ENCODE results near the gene JADE1. TPM values are rescaled to one million over a fixed set of nuclear protein-coding genes. Genes with fewer than 3 reads are reported as not detected.

Gene JADE1
- total and polyA plus RNA-seq, 2 experiments from 2014 or later: 84.2 to 158 TPM

DNA sequence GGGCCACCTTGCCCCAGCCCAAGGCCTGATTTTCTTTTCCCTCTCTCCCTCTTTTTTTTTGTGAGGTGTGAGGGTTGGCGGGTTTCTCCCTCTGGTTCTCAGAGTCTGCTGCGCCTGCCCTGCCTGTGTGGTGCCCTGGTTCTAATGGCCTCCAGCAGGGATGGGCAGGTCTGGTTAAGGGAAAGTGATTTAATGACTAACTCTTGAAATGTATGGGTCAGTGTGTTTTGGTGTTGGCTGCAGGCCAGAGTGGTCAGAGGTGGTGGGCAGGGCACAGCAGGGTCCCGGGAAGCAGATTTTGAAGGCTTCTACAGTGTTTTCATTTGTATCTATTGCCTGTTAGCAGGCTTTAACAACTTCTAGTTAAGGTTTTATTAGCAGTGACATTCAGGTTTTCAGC lies 39.0 kb downstream of the JADE1 start:
- peak overlapping the region; percentile 62 for H3K27ac Mint-ChIP-seq
- Histone ChIP-seq H3K4me2 (no peak overlapping the region), H4K20me1 (replicated peaks; ENCODE audit: insufficient read depth) (peaks cover 91% of the 10 kb centered on the region), H3K36me3 (ENCODE audit: insufficient read depth) (peaks cover 98% of the 10 kb centered on the region), H3K4me3 (no peak overlapping the region), H3F3A (replicated peaks; ENCODE audit: low read depth) (peaks cover 91% of the 10 kb centered on the region), H3K4me1 (ENCODE audit: insufficient read depth) (peaks cover 8% of the 10 kb centered on the region), H2AFZ (no peak overlapping the region), H3K9me2 (ENCODE audit: insufficient read depth) (no peaks in the 10 kb centered on the region), H3K27ac (ENCODE audit: low read depth) (peak overlapping the region; percentile 87), H3K79me2 (replicated peaks; ENCODE audit: insufficient read depth) (peaks cover 100% of the 10 kb centered on the region), H3K27me3 (ENCODE audit: insufficient read depth) (no peaks in the 10 kb centered on the region)
- H3K27me3 Mint-ChIP-seq (ENCODE audit: insufficient read depth, low read depth, poor library complexity): peaks cover 18% of the 10 kb centered on the region
- TF ChIP-seq STAT1 (IDR thresholded peaks at IDR 0.05; ENCODE audit: unreplicated experiment) (no peak), POLR2AphosphoS5 (IDR thresholded peaks at IDR 0.05; ENCODE audit: low read depth) (0 out of 2 replicates have a peak, but pooled peaks have one; percentile 14)
- H3K4me1 Mint-ChIP-seq: peaks cover 21% of the 10 kb centered on the region
- H3K9me3 Mint-ChIP-seq: no peaks in the 10 kb centered on the region
- no peak for ATAC-seq
- no peak overlapping the region for H3K4me3 Mint-ChIP-seq
- H3K36me3 Mint-ChIP-seq (ENCODE audit: low read depth): peaks cover 100% of the 10 kb centered on the region
- DNase-seq (ENCODE audit: low spot score): no peak

DNA sequence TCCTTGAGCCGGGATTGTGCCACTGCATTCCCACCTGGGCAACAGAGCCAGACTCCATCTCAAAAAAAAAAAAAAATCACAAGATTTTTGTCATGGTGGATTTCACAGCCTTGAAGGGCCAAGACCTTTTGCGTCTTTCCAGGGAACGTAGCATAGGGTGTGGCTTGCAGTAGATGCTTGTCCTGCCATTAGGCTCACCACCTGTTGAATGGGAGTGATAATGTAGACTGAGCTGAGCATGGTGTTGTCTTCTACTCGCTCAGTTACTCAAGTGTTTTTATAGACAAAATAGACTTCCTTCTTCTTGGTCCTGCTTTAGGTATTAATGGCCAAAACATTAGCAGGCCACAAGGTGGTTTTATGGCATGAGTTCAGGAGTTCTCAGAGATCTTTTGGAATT lies 40.8 kb downstream of the JADE1 start:
- Mint-ChIP-seq H3K4me3 (no peak overlapping the region), H3K4me1 (peaks cover 20% of the 10 kb centered on the region), H3K36me3 (ENCODE audit: low read depth) (peaks cover 100% of the 10 kb centered on the region), H3K27me3 (ENCODE audit: insufficient read depth, low read depth, poor library complexity) (peaks cover 13% of the 10 kb centered on the region), H3K9me3 (no peaks in the 10 kb centered on the region; the same call in 2 of the 3 replicates), H3K27ac (no peak overlapping the region)
- Histone ChIP-seq H3K4me3 (no peak overlapping the region), H3K36me3 (ENCODE audit: insufficient read depth) (peaks cover 98% of the 10 kb centered on the region), H4K20me1 (replicated peaks; ENCODE audit: insufficient read depth) (peaks cover 91% of the 10 kb centered on the region), H3K27me3 (ENCODE audit: insufficient read depth) (no peaks in the 10 kb centered on the region), H3K79me2 (replicated peaks; ENCODE audit: insufficient read depth) (peaks cover 100% of the 10 kb centered on the region), H2AFZ (no peak overlapping the region), H3F3A (replicated peaks; ENCODE audit: low read depth) (peaks cover 90% of the 10 kb centered on the region), H3K27ac (ENCODE audit: low read depth) (peak overlapping the region; percentile 63; the same call in 1 of the 2 replicates), H3K4me1 (ENCODE audit: insufficient read depth) (peaks cover 6% of the 10 kb centered on the region), H3K9me2 (ENCODE audit: insufficient read depth) (no peaks in the 10 kb centered on the region), H3K4me2 (no peak overlapping the region)
- ATAC-seq (no peak), DNase-seq (ENCODE audit: low spot score) (no peak)
- no peak for TF ChIP-seq EZH2 (IDR thresholded peaks at IDR 0.05; ENCODE audit: low read depth, unreplicated experiment)
- TF ChIP-seq, protein P1, sequence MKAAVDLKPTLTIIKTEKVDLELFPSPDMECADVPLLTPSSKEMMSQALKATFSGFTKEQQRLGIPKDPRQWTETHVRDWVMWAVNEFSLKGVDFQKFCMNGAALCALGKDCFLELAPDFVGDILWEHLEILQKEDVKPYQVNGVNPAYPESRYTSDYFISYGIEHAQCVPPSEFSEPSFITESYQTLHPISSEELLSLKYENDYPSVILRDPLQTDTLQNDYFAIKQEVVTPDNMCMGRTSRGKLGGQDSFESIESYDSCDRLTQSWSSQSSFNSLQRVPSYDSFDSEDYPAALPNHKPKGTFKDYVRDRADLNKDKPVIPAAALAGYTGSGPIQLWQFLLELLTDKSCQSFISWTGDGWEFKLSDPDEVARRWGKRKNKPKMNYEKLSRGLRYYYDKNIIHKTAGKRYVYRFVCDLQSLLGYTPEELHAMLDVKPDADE (IDR thresholded peaks at IDR 0.05): no peak
- no peak for TF ChIP-seq ZNF114 (CRISPR knock-in tag; IDR thresholded peaks at IDR 0.05)
- no peak for TF ChIP-seq CREB1 (CRISPR knock-in tag; IDR thresholded peaks at IDR 0.05; ENCODE audit: low read depth)
- no peak for TF ChIP-seq POLR2AphosphoS5 (IDR thresholded peaks at IDR 0.05; ENCODE audit: low read depth)
- TF ChIP-seq CTCF (conservative IDR thresholded peaks at IDR 0.05; ENCODE audit: low read depth in 2 of 2): no peak
- TF ChIP-seq, protein P2, sequence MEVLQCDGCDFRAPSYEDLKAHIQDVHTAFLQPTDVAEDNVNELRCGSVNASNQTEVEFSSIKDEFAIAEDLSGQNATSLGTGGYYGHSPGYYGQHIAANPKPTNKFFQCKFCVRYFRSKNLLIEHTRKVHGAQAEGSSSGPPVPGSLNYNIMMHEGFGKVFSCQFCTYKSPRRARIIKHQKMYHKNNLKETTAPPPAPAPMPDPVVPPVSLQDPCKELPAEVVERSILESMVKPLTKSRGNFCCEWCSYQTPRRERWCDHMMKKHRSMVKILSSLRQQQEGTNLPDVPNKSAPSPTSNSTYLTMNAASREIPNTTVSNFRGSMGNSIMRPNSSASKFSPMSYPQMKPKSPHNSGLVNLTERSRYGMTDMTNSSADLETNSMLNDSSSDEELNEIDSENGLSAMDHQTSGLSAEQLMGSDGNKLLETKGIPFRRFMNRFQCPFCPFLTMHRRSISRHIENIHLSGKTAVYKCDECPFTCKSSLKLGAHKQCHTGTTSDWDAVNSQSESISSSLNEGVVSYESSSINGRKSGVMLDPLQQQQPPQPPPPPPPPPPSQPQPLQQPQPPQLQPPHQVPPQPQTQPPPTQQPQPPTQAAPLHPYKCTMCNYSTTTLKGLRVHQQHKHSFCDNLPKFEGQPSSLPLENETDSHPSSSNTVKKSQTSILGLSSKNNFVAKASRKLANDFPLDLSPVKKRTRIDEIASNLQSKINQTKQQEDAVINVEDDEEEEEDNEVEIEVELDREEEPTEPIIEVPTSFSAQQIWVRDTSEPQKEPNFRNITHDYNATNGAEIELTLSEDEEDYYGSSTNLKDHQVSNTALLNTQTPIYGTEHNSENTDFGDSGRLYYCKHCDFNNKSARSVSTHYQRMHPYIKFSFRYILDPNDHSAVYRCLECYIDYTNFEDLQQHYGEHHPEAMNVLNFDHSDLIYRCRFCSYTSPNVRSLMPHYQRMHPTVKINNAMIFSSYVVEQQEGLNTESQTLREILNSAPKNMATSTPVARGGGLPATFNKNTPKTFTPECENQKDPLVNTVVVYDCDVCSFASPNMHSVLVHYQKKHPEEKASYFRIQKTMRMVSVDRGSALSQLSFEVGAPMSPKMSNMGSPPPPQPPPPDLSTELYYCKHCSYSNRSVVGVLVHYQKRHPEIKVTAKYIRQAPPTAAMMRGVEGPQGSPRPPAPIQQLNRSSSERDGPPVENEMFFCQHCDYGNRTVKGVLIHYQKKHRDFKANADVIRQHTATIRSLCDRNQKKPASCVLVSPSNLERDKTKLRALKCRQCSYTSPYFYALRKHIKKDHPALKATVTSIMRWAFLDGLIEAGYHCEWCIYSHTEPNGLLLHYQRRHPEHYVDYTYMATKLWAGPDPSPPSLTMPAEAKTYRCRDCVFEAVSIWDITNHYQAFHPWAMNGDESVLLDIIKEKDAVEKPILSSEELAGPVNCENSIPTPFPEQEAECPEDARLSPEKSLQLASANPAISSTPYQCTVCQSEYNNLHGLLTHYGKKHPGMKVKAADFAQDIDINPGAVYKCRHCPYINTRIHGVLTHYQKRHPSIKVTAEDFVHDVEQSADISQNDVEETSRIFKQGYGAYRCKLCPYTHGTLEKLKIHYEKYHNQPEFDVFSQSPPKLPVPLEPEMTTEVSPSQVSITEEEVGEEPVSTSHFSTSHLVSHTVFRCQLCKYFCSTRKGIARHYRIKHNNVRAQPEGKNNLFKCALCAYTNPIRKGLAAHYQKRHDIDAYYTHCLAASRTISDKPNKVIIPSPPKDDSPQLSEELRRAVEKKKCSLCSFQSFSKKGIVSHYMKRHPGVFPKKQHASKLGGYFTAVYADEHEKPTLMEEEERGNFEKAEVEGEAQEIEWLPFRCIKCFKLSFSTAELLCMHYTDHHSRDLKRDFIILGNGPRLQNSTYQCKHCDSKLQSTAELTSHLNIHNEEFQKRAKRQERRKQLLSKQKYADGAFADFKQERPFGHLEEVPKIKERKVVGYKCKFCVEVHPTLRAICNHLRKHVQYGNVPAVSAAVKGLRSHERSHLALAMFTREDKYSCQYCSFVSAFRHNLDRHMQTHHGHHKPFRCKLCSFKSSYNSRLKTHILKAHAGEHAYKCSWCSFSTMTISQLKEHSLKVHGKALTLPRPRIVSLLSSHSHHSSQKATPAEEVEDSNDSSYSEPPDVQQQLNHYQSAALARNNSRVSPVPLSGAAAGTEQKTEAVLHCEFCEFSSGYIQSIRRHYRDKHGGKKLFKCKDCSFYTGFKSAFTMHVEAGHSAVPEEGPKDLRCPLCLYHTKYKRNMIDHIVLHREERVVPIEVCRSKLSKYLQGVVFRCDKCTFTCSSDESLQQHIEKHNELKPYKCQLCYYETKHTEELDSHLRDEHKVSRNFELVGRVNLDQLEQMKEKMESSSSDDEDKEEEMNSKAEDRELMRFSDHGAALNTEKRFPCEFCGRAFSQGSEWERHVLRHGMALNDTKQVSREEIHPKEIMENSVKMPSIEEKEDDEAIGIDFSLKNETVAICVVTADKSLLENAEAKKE (CRISPR knock-in tag; IDR thresholded peaks at IDR 0.05): no peak
- TF ChIP-seq EZH2phosphoT487 (IDR thresholded peaks at IDR 0.05; ENCODE audit: unreplicated experiment): no peak
- no peak for TF ChIP-seq ZNF331 (CRISPR knock-in tag; IDR thresholded peaks at IDR 0.05; ENCODE audit: low read depth)
- TF ChIP-seq NANOG (IDR thresholded peaks at IDR 0.05; ENCODE audit: borderline replicate concordance): no peak

Data from GM23338 (cell line).